ENCODE measurements around the gene PPP1R12B.
"Not testable (repeated sequence)": the region's sequence is repeated elsewhere in the genome, so short reads cannot be mapped to it uniquely, and the experiment has no call there.

The PPP1R12B gene

GRCh38 chr1:202565890-202566602 is 217.5 kb downstream of the PPP1R12B start:
- DNase-seq, result no peak

- no peak for DNase-seq
Measured at GRCh38 chr1:202567738-202568137, 219.2 kb downstream of the PPP1R12B start.

GRCh38 chr1:202568410-202568809 is 219.9 kb downstream of the PPP1R12B start:
- DNase-seq, result peak; percentile 20

- DNase-seq, result no peak
Measured at GRCh38 chr1:202568826-202569225, 220.3 kb downstream of the PPP1R12B start.

GRCh38 chr1:202569393-202570322 is 221.2 kb downstream of the PPP1R12B start:
- DNase-seq, result peak; percentile 33

- DNase-seq, result peak; percentile 45
Measured at GRCh38 chr1:202571719-202572339, 223.3 kb downstream of the PPP1R12B start.

GRCh38 chr1:202572867-202573266 is 224.4 kb downstream of the PPP1R12B start:
- no peak for DNase-seq

- DNase-seq, result no peak
Measured at GRCh38 chr1:202575918-202576653, 227.6 kb downstream of the PPP1R12B start.

GRCh38 chr1:202576816-202577215 is 228.3 kb downstream of the PPP1R12B start:
- DNase-seq, result no peak

GRCh38 chr1:202577381-202577780 is 228.9 kb downstream of the PPP1R12B start:
- DNase-seq, result no peak

- no peak for DNase-seq
Measured at GRCh38 chr1:202578001-202578504, 229.6 kb downstream of the PPP1R12B start.

GRCh38 chr1:202578565-202578964 is 230.1 kb downstream of the PPP1R12B start:
- no peak for DNase-seq

- DNase-seq, result no peak
Measured at GRCh38 chr1:202579806-202580205, 231.3 kb downstream of the PPP1R12B start.

GRCh38 chr1:202580619-202581018 is 232.1 kb downstream of the PPP1R12B start:
- DNase-seq, result no peak

GRCh38 chr1:202582350-202582749 is 233.9 kb downstream of the PPP1R12B start:
- DNase-seq, result not testable (repeated sequence)

GRCh38 chr1:202584707-202585589 is 236.4 kb downstream of the PPP1R12B start:
- DNase-seq, result no peak

GRCh38 chr1:202585590-202585933 is 237.1 kb downstream of the PPP1R12B start:
- DNase-seq, result no peak

- DNase-seq, result no peak
Measured at GRCh38 chr1:202586018-202586821, 237.7 kb downstream of the PPP1R12B start.

- DNase-seq, result no peak
Measured at GRCh38 chr1:202586871-202587270, 238.4 kb downstream of the PPP1R12B start.

GRCh38 chr1:202587859-202588485 is 239.5 kb downstream of the PPP1R12B start:
- no peak for DNase-seq

Measured in NCI-H446 treated with DMSO at 0.1 percent for 48 hours (cell line).